Keratinocyte (primary cell): ENCODE data around the gene AP4B1.

Experiments used
- CTCF ChIP-seq, 3 experiments: IDR thresholded peaks in 1 of 3; conservative IDR thresholded peaks in 1 of 3; optimal IDR thresholded peaks in 1 of 3; 2 replicates in 2 of 3; 3 replicates in 1 of 3; pipeline versions ENCODE3 to v1.5.1; 2011; ENCODE audit warnings: low read length in 3 of 3, mild to moderate bottlenecking in 3 of 3, moderate library complexity in 2 of 3, control low read depth in 1 of 3, inconsistent platforms in 1 of 3; ENCODE audit not compliant: insufficient read depth in 2 of 3; ENCODE audit errors: extremely low read depth in 1 of 3
- EZH2 ChIP-seq: IDR thresholded peaks from one replicate; pipeline ENCODE4 v1.6.1; 2012; ENCODE audit warnings: inconsistent platforms, mild to moderate bottlenecking, low read length, moderate library complexity

- TF ChIP-seq CTCF (optimal IDR thresholded peaks at IDR 0.05 in 1 of 3, IDR thresholded peaks at IDR 0.05 in 1 of 3, conservative IDR thresholded peaks at IDR 0.05 in 1 of 3; ENCODE audit: extremely low read depth in 1 of 3, insufficient read depth in 2 of 3, low read length in 3 of 3) (no peak), EZH2 (no peak)
Observed at GRCh38 chr1:113846391-113847035, 58.1 kb downstream of the AP4B1 start.
